ENCODE measurements around the gene POGK. TPM values are rescaled to one million over a fixed set of nuclear protein-coding genes. Genes with fewer than 3 reads are reported as not detected.

POGK gene
- total RNA-seq, 1 donor from 2014 or later, result 44.2 TPM

Other genes starting within 250 kb of the POGK start
- 9.3 and 9.9 TPM in 2 replicates for gene TADA1, start 36.8 kb downstream of the POGK start, total RNA-seq
- gene ILDR2, start 136.1 kb downstream of the POGK start, total RNA-seq, result 7.8 and 9.3 TPM in 2 replicates
- 0.11 and 0.17 TPM in 2 replicates for gene MAEL, start 149.8 kb downstream of the POGK start, total RNA-seq